ENCODE results near the gene BOK. TPM values are rescaled to one million over a fixed set of nuclear protein-coding genes. Genes with fewer than 3 reads are reported as not detected.
"Not testable (repeated sequence)": the region's sequence is repeated elsewhere in the genome, so short reads cannot be mapped to it uniquely, and the experiment has no call there.

BOK gene
- total and polyA plus RNA-seq, 4 donors = 11.3 to 82.1 (median 44.0) TPM

DNA sequence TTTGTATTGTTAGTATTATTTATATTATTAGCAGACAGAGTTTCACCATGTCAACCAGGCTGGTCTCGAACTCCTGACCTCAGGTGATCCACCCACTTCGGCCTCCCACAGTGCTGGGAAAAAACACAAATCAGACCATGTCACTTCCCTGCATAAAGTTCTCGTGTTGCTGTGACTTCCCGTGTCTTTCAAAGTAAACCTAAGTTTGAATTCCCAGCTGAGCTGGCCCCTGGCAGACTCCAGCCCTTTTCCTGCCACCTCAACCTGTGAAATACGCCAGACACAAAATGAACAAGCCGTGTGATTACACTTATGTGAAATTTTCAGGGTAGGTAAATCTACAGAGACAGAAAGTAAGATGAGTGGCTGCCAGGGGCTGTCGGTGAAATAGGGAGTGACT lies 7.9 kb downstream of the BOK start:
- TF ChIP-seq, protein P1, sequence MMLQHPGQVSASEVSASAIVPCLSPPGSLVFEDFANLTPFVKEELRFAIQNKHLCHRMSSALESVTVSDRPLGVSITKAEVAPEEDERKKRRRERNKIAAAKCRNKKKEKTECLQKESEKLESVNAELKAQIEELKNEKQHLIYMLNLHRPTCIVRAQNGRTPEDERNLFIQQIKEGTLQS (IDR thresholded peaks at IDR 0.05) = no peak
- no peak for TF ChIP-seq JUND (IDR thresholded peaks at IDR 0.05)
- TF ChIP-seq, protein P2, sequence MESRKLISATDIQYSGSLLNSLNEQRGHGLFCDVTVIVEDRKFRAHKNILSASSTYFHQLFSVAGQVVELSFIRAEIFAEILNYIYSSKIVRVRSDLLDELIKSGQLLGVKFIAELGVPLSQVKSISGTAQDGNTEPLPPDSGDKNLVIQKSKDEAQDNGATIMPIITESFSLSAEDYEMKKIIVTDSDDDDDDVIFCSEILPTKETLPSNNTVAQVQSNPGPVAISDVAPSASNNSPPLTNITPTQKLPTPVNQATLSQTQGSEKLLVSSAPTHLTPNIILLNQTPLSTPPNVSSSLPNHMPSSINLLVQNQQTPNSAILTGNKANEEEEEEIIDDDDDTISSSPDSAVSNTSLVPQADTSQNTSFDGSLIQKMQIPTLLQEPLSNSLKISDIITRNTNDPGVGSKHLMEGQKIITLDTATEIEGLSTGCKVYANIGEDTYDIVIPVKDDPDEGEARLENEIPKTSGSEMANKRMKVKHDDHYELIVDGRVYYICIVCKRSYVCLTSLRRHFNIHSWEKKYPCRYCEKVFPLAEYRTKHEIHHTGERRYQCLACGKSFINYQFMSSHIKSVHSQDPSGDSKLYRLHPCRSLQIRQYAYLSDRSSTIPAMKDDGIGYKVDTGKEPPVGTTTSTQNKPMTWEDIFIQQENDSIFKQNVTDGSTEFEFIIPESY (IDR thresholded peaks at IDR 0.05) = no peak
- TF ChIP-seq FOXA2 (IDR thresholded peaks at IDR 0.05) = no peak
- no peak for TF ChIP-seq NR2F2 (IDR thresholded peaks at IDR 0.05)
- TF ChIP-seq TAF1 (conservative IDR thresholded peaks at IDR 0.05) = no peak
- no peak for TF ChIP-seq HNF4G (IDR thresholded peaks at IDR 0.05)
- Histone ChIP-seq H3K4me3 (ENCODE audit: low read depth in 1 of 3, low read length in 3 of 3) (no peak overlapping the region), H3K27ac (ENCODE audit: low read depth in 1 of 2, low read length in 2 of 2) (no peak overlapping the region), H3K9ac (ENCODE audit: low read depth in 1 of 2, low read length in 2 of 2) (no peak overlapping the region), H3K4me1 (ENCODE audit: control insufficient read depth in 4 of 4, insufficient read depth in 4 of 4, low read length in 3 of 4) (peaks cover 2 to 26% (median 18%) of the 10 kb centered on the region in 4 donors), H3K9me3 (ENCODE audit: control insufficient read depth in 4 of 4, low read length in 3 of 4) (no peaks in the 10 kb centered on the region), H3K36me3 (ENCODE audit: control insufficient read depth in 4 of 4, insufficient read depth in 3 of 4, low read depth in 1 of 4, low read length in 3 of 4) (peaks cover 6 to 14% (median 9%) of the 10 kb centered on the region in 4 donors), H3K27me3 (ENCODE audit: control insufficient read depth in 4 of 4, insufficient read depth in 4 of 4, low read length in 3 of 4) (no peaks in the 10 kb centered on the region)
- DNase-seq (ENCODE audit: low spot score) = no peak
- 83% methylated on average over 7 of the region's 7 CpGs for WGBS

DNA sequence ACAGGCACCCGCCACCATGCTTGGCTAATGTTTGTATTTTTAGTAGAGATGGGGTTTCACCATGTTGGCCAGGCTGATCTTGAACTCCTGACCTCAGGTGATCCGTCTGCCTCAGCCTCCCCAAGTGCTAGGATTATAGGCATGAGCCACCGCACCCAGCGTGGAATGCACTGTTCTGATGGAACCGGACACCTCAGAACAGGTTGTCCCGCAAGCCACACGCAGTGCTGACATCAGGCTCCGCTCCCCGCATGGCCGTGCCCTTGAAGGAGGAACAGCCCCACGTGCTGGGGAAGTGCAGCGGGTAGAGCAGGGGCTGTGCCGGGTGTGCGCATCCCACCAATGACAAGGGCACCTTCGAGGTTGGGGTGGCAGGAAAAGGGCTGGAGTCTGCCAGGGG lies 8.7 kb downstream of the BOK start:
- Histone ChIP-seq H3K4me1 (ENCODE audit: control insufficient read depth in 4 of 4, insufficient read depth in 4 of 4, low read length in 3 of 4) (peaks cover 2 to 19% (median 13%) of the 10 kb centered on the region in 4 donors), H3K36me3 (ENCODE audit: control insufficient read depth in 4 of 4, insufficient read depth in 3 of 4, low read depth in 1 of 4, low read length in 3 of 4) (peaks cover 9 to 17% (median 14%) of the 10 kb centered on the region in 4 donors)
- WGBS = 94% methylated on average over 15 of the region's 15 CpGs
- not testable (repeated sequence) for H3K4me3 ChIP-seq (ENCODE audit: low read depth in 1 of 3, low read length in 3 of 3); H3K9ac ChIP-seq (ENCODE audit: low read depth in 1 of 2, low read length in 2 of 2); H3K27ac ChIP-seq (ENCODE audit: low read depth in 1 of 2, low read length in 2 of 2); H3K9me3 ChIP-seq (ENCODE audit: control insufficient read depth in 4 of 4, low read length in 3 of 4); H3K27me3 ChIP-seq (ENCODE audit: control insufficient read depth in 4 of 4, insufficient read depth in 4 of 4, low read length in 3 of 4); DNase-seq (ENCODE audit: low spot score)

DNA sequence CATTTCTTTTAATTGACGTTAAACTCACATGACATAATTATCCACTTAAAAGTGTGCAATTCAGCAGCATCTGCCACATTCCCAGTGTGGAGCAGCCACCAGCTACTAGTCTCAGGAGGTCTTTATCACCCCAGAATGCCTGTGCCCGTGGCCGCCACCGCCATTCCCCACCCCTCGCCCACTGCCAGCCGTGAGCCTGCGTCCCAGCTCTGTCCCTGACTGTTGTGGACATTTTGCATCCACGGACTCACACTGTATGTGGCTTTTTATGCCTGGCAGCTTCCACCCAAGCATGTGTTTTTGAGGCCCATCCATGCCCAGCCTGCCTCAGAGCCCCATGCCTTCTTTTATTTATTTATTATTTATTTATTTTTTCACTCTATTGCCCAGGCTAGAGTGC lies 9.2 kb downstream of the BOK start:
- Histone ChIP-seq H3K27ac (ENCODE audit: low read depth in 1 of 2, low read length in 2 of 2) (no peak overlapping the region), H3K4me3 (ENCODE audit: low read depth in 1 of 3, low read length in 3 of 3) (no peak overlapping the region), H3K9ac (ENCODE audit: low read depth in 1 of 2, low read length in 2 of 2) (no peak overlapping the region), H3K9me3 (ENCODE audit: control insufficient read depth in 4 of 4, low read length in 3 of 4) (no peaks in the 10 kb centered on the region), H3K36me3 (ENCODE audit: control insufficient read depth in 4 of 4, insufficient read depth in 3 of 4, low read depth in 1 of 4, low read length in 3 of 4) (peaks cover 7 to 19% (median 13%) of the 10 kb centered on the region in 4 donors), H3K27me3 (ENCODE audit: control insufficient read depth in 4 of 4, insufficient read depth in 4 of 4, low read length in 3 of 4) (no peaks in the 10 kb centered on the region), H3K4me1 (ENCODE audit: control insufficient read depth in 4 of 4, insufficient read depth in 4 of 4, low read length in 3 of 4) (peaks cover 2 to 14% (median 8%) of the 10 kb centered on the region in 4 donors)
- DNase-seq (ENCODE audit: low spot score) = no peak
- 97% methylated on average over 8 of the region's 8 CpGs for WGBS
- TF ChIP-seq, protein P2 (IDR thresholded peaks at IDR 0.05) = no peak
- TF ChIP-seq HNF4G (IDR thresholded peaks at IDR 0.05) = no peak
- TF ChIP-seq FOXA2 (IDR thresholded peaks at IDR 0.05) = no peak
- TF ChIP-seq, protein P3, sequence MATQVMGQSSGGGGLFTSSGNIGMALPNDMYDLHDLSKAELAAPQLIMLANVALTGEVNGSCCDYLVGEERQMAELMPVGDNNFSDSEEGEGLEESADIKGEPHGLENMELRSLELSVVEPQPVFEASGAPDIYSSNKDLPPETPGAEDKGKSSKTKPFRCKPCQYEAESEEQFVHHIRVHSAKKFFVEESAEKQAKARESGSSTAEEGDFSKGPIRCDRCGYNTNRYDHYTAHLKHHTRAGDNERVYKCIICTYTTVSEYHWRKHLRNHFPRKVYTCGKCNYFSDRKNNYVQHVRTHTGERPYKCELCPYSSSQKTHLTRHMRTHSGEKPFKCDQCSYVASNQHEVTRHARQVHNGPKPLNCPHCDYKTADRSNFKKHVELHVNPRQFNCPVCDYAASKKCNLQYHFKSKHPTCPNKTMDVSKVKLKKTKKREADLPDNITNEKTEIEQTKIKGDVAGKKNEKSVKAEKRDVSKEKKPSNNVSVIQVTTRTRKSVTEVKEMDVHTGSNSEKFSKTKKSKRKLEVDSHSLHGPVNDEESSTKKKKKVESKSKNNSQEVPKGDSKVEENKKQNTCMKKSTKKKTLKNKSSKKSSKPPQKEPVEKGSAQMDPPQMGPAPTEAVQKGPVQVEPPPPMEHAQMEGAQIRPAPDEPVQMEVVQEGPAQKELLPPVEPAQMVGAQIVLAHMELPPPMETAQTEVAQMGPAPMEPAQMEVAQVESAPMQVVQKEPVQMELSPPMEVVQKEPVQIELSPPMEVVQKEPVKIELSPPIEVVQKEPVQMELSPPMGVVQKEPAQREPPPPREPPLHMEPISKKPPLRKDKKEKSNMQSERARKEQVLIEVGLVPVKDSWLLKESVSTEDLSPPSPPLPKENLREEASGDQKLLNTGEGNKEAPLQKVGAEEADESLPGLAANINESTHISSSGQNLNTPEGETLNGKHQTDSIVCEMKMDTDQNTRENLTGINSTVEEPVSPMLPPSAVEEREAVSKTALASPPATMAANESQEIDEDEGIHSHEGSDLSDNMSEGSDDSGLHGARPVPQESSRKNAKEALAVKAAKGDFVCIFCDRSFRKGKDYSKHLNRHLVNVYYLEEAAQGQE (IDR thresholded peaks at IDR 0.05) = no peak
- TF ChIP-seq NR2F2 (IDR thresholded peaks at IDR 0.05) = no peak
- TF ChIP-seq RAD21 (IDR thresholded peaks at IDR 0.05) = no peak
- no peak for TF ChIP-seq RXRA (IDR thresholded peaks at IDR 0.05)
- no peak for TF ChIP-seq GABPA (IDR thresholded peaks at IDR 0.05 in 1 of 2, conservative IDR thresholded peaks at IDR 0.05 in 1 of 2)
- TF ChIP-seq, protein P1 (IDR thresholded peaks at IDR 0.05) = no peak
- no peak for TF ChIP-seq YY1 (IDR thresholded peaks at IDR 0.05)
- TF ChIP-seq, protein P4, sequence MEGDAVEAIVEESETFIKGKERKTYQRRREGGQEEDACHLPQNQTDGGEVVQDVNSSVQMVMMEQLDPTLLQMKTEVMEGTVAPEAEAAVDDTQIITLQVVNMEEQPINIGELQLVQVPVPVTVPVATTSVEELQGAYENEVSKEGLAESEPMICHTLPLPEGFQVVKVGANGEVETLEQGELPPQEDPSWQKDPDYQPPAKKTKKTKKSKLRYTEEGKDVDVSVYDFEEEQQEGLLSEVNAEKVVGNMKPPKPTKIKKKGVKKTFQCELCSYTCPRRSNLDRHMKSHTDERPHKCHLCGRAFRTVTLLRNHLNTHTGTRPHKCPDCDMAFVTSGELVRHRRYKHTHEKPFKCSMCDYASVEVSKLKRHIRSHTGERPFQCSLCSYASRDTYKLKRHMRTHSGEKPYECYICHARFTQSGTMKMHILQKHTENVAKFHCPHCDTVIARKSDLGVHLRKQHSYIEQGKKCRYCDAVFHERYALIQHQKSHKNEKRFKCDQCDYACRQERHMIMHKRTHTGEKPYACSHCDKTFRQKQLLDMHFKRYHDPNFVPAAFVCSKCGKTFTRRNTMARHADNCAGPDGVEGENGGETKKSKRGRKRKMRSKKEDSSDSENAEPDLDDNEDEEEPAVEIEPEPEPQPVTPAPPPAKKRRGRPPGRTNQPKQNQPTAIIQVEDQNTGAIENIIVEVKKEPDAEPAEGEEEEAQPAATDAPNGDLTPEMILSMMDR (IDR thresholded peaks at IDR 0.05; ENCODE audit: low read depth, low read length, missing input control) = no peak

All from liver (tissue), 9 donors.